Transverse colon (tissue), 4 donors: ENCODE data around the gene TOGARAM2.

Experiments
- CTCF ChIP-seq, 5 experiments: fragments of 200-600 bp in 3 of 5; fragments of 450-650 bp in 2 of 5; sonication (generic) in 3 of 5; IDR thresholded peaks; 1 replicate in 2 of 5; 2 replicates in 3 of 5; pipeline ENCODE4 v1.5.1; 2016 to 2017; ENCODE audit warnings: antibody characterized with exemption in 5 of 5, inconsistent platforms in 3 of 5, mild to moderate bottlenecking in 2 of 5, moderate library complexity in 1 of 5
- EP300 ChIP-seq: sonication (generic); formaldehyde crosslinking; IDR thresholded peaks from one replicate; pipeline ENCODE4 v1.6.1; 2017; ENCODE audit warnings: antibody characterized with exemption, low read depth
- POLR2A ChIP-seq: fragments of 450-650 bp; IDR thresholded peaks from one replicate; pipeline ENCODE4 v1.6.1; 2016; ENCODE audit warnings: antibody characterized with exemption, mild to moderate bottlenecking, moderate library complexity
- POLR2AphosphoS5 ChIP-seq, 3 donors: sonication (generic); formaldehyde crosslinking; IDR thresholded peaks; one replicate each; pipeline ENCODE4 v1.6.1; 2016; ENCODE audit warnings: antibody characterized with exemption in 3 of 3

GRCh38 chr2:29063056-29063455 is 82.0 kb downstream of the TOGARAM2 start:
- TF ChIP-seq CTCF (IDR thresholded peaks at IDR 0.05) (no peak), POLR2A (no peak), EP300 (no peak), POLR2AphosphoS5 (IDR thresholded peaks at IDR 0.05) (no peak)
